ENCODE data around the gene CPNE8.

The CPNE8 gene

DNA sequence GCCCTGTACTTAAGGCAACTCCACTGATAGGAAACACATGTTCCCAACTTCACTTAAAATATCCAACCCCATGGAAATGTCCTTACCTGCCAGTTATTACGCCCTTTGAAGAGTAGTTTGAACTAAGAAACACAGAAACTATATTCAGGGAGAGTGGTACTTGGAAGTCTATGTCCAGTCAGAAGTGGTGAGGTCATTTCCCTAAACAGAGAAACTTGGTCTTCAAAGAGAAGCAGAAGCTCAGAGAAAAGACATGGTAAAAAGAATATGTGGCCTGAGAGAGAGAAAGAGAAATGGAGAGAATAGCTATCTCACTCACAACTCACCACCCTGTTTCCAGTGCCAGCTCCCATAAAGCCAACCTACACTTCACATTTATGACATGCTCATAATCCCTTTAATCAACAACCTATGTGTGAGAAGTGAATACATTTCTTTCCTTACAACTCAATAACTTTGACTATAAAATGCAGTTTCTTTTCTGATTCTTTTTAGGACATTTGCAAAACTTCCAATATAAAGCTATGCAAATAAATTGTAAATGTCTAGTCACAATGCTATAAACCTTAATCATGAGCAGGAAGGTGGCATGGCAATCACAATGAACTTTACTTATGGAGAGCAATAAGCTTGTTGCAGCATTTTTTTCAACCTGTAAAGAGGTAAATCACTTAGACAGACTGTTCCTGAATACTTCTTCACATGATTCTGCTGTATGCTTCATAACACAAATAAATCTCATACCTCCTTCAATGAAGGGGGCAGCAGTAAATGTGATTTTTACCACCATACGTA, 67.1 kb downstream of the CPNE8 start:
- no peaks in the 10 kb centered on the region for H4K20me1 ChIP-seq (ENCODE audit: insufficient read depth, low read length)
- H3K4me3 ChIP-seq (ENCODE audit: low read depth in 1 of 2, low read length in 2 of 2) = no peak overlapping the region
- no peaks in the 10 kb centered on the region for H3K36me3 ChIP-seq (ENCODE audit: insufficient read depth, low read length)
- no peak for ATAC-seq (ENCODE audit: insufficient read depth, low read depth)
- no peaks in the 10 kb centered on the region for H3K79me2 ChIP-seq (ENCODE audit: insufficient read depth, low read length)
- no peaks in the 10 kb centered on the region for H3K27me3 ChIP-seq (ENCODE audit: insufficient read depth, low read length, poor library complexity)
- H3K9me3 ChIP-seq (ENCODE audit: insufficient read depth, low read length, severe bottlenecking) = no peaks in the 10 kb centered on the region
- no peak overlapping the region for H2AFZ ChIP-seq (ENCODE audit: low read depth, low read length)
- TF ChIP-seq EZH2 (IDR thresholded peaks at IDR 0.05; ENCODE audit: borderline replicate concordance, low read depth, low read length, severe bottlenecking) = no peak
- TF ChIP-seq, protein P1, sequence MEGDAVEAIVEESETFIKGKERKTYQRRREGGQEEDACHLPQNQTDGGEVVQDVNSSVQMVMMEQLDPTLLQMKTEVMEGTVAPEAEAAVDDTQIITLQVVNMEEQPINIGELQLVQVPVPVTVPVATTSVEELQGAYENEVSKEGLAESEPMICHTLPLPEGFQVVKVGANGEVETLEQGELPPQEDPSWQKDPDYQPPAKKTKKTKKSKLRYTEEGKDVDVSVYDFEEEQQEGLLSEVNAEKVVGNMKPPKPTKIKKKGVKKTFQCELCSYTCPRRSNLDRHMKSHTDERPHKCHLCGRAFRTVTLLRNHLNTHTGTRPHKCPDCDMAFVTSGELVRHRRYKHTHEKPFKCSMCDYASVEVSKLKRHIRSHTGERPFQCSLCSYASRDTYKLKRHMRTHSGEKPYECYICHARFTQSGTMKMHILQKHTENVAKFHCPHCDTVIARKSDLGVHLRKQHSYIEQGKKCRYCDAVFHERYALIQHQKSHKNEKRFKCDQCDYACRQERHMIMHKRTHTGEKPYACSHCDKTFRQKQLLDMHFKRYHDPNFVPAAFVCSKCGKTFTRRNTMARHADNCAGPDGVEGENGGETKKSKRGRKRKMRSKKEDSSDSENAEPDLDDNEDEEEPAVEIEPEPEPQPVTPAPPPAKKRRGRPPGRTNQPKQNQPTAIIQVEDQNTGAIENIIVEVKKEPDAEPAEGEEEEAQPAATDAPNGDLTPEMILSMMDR (IDR thresholded peaks at IDR 0.05; ENCODE audit: borderline replicate concordance, extremely low read depth, low read length, poor library complexity, severe bottlenecking) = no peak
- no peak overlapping the region for H3K27ac ChIP-seq (ENCODE audit: low read length)
- H3K9ac ChIP-seq (ENCODE audit: low read depth, low read length) = no peak overlapping the region
- no peak for DNase-seq
- no peaks in the 10 kb centered on the region for H3K4me1 ChIP-seq (ENCODE audit: insufficient read depth, low read length)
- H3K4me2 ChIP-seq (ENCODE audit: insufficient read depth, low read length) = no peak overlapping the region

GRCh38 chr12:38831715-38832114, 73.7 kb downstream of the CPNE8 start:
- Histone ChIP-seq H3K9me3 (ENCODE audit: insufficient read depth, low read length, severe bottlenecking) (no peaks in the 10 kb centered on the region), H3K4me1 (ENCODE audit: insufficient read depth, low read length) (no peaks in the 10 kb centered on the region), H3K27me3 (ENCODE audit: insufficient read depth, low read length, poor library complexity) (no peaks in the 10 kb centered on the region), H3K9ac (ENCODE audit: low read depth, low read length) (no peak overlapping the region), H3K79me2 (ENCODE audit: insufficient read depth, low read length) (no peaks in the 10 kb centered on the region), H3K4me3 (ENCODE audit: low read depth in 1 of 2, low read length in 2 of 2) (no peak overlapping the region), H3K4me2 (ENCODE audit: insufficient read depth, low read length) (no peak overlapping the region), H2AFZ (ENCODE audit: low read depth, low read length) (no peak overlapping the region), H4K20me1 (ENCODE audit: insufficient read depth, low read length) (no peaks in the 10 kb centered on the region), H3K36me3 (ENCODE audit: insufficient read depth, low read length) (no peaks in the 10 kb centered on the region), H3K27ac (ENCODE audit: low read length) (no peak overlapping the region)
- DNase-seq (no peak), ATAC-seq (ENCODE audit: insufficient read depth, low read depth) (no peak)
- no peak for TF ChIP-seq EZH2 (IDR thresholded peaks at IDR 0.05; ENCODE audit: borderline replicate concordance, low read depth, low read length, severe bottlenecking)
- TF ChIP-seq, protein P1 (IDR thresholded peaks at IDR 0.05; ENCODE audit: borderline replicate concordance, extremely low read depth, low read length, poor library complexity, severe bottlenecking) = no peak

- H3K27ac ChIP-seq (ENCODE audit: low read length) = no peak overlapping the region
- H3K4me3 ChIP-seq (ENCODE audit: low read depth in 1 of 2, low read length in 2 of 2) = no peak overlapping the region
- ATAC-seq (ENCODE audit: insufficient read depth, low read depth) (no peak), DNase-seq (no peak)
- no peaks in the 10 kb centered on the region for H3K79me2 ChIP-seq (ENCODE audit: insufficient read depth, low read length)
- H4K20me1 ChIP-seq (ENCODE audit: insufficient read depth, low read length) = no peaks in the 10 kb centered on the region
- no peak overlapping the region for H2AFZ ChIP-seq (ENCODE audit: low read depth, low read length)
- no peaks in the 10 kb centered on the region for H3K27me3 ChIP-seq (ENCODE audit: insufficient read depth, low read length, poor library complexity)
- H3K4me1 ChIP-seq (ENCODE audit: insufficient read depth, low read length) = no peaks in the 10 kb centered on the region
- H3K9me3 ChIP-seq (ENCODE audit: insufficient read depth, low read length, severe bottlenecking) = no peaks in the 10 kb centered on the region
- TF ChIP-seq, protein P1 (IDR thresholded peaks at IDR 0.05; ENCODE audit: borderline replicate concordance, extremely low read depth, low read length, poor library complexity, severe bottlenecking) = no peak
- TF ChIP-seq EZH2 (IDR thresholded peaks at IDR 0.05; ENCODE audit: borderline replicate concordance, low read depth, low read length, severe bottlenecking) = no peak
- no peak overlapping the region for H3K9ac ChIP-seq (ENCODE audit: low read depth, low read length)
- H3K4me2 ChIP-seq (ENCODE audit: insufficient read depth, low read length) = no peak overlapping the region
- H3K36me3 ChIP-seq (ENCODE audit: insufficient read depth, low read length) = no peaks in the 10 kb centered on the region
These were observed 80.4 kb downstream of the CPNE8 start for GRCh38 chr12:38825006-38825405.

Data from DND-41 (cell line).